ENCODE measurements around the gene CNNM2.

DNA sequence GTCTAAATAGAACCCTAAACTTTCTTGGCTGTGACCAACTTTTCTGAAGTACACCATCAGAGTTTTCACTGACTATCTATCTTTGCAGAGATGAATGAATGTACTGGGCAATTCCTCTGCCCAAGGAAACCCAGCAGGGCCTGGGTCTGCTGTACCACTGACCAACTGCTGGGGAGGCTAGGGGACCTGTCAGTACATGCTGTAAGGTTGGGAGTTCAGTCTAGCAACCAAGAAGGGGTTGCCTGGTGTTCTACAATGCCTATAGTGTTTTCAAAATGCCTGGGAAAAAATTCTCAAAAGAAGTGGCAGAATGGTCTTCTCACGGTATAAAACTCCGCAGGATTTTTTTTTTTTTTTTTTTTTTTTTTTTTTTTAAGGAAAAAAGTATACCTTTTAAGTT lies 168.7 kb downstream of the CNNM2 start:
- no peak for TF ChIP-seq TEAD4 (CRISPR knock-in tag; IDR thresholded peaks at IDR 0.05)
- TF ChIP-seq, protein P1, sequence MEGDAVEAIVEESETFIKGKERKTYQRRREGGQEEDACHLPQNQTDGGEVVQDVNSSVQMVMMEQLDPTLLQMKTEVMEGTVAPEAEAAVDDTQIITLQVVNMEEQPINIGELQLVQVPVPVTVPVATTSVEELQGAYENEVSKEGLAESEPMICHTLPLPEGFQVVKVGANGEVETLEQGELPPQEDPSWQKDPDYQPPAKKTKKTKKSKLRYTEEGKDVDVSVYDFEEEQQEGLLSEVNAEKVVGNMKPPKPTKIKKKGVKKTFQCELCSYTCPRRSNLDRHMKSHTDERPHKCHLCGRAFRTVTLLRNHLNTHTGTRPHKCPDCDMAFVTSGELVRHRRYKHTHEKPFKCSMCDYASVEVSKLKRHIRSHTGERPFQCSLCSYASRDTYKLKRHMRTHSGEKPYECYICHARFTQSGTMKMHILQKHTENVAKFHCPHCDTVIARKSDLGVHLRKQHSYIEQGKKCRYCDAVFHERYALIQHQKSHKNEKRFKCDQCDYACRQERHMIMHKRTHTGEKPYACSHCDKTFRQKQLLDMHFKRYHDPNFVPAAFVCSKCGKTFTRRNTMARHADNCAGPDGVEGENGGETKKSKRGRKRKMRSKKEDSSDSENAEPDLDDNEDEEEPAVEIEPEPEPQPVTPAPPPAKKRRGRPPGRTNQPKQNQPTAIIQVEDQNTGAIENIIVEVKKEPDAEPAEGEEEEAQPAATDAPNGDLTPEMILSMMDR (IDR thresholded peaks at IDR 0.05), result no peak
- TF ChIP-seq CREB1 (CRISPR knock-in tag; IDR thresholded peaks at IDR 0.05), result no peak

Measured in WTC11 (cell line).